RWPE2 (cell line): ENCODE data around the gene NTRK2.

ENCODE experiments used
- ATAC-seq: fragments of 200-7000 bp; cut with Tn5 transposase; 3 replicates; pipeline ENCODE4 v1.9.1; 2021; ENCODE audit warnings: low read depth
- DNase-seq: peaks from one replicate; pipeline ENCODE4 v3.0.0-alpha.2; 2020; ENCODE audit warnings: low spot score
- H3K27ac ChIP-seq: fragments of 450-650 bp; 2 replicates; pipeline ENCODE4 v1.5.1; 2017; ENCODE audit warnings: mild to moderate bottlenecking; ENCODE audit not compliant: poor library complexity, severe bottlenecking
- H3K27me3 ChIP-seq: fragments of 250-450 bp; sonication (Bioruptor Pico); 2 replicates; pipeline ENCODE4 v1.5.1; 2021; ENCODE audit warnings: mild to moderate bottlenecking, moderate library complexity; ENCODE audit not compliant: insufficient read depth, poor library complexity, severe bottlenecking
- H3K36me3 ChIP-seq: fragments of 250-450 bp; sonication (Bioruptor Pico); 2 replicates; pipeline ENCODE4 v1.5.1; 2020; ENCODE audit warnings: low read depth, mild to moderate bottlenecking, moderate library complexity
- H3K4me1 ChIP-seq: fragments of 250-450 bp; sonication (Bioruptor Pico); 2 replicates; pipeline ENCODE4 v1.5.1; 2021; ENCODE audit warnings: mild to moderate bottlenecking, moderate library complexity; ENCODE audit not compliant: insufficient read depth, poor library complexity, severe bottlenecking
- H3K4me3 ChIP-seq: fragments of 250-450 bp; sonication (Bioruptor Pico); 2 replicates; pipeline ENCODE4 v1.5.1; 2021; ENCODE audit warnings: mild to moderate bottlenecking, moderate library complexity; ENCODE audit not compliant: severe bottlenecking
- H3K9me3 ChIP-seq: fragments of 250-450 bp; sonication (Bioruptor Pico); 2 replicates; pipeline ENCODE4 v1.5.1; 2021; ENCODE audit warnings: mild to moderate bottlenecking, moderate library complexity; ENCODE audit not compliant: severe bottlenecking
- TF ChIP-seq, protein P1 (sequence below): fragments of 450-650 bp; IDR thresholded peaks from one replicate; pipeline ENCODE4 v1.5.1; 2017; ENCODE audit warnings: mild to moderate bottlenecking, moderate library complexity; ENCODE audit not compliant: poor library complexity, severe bottlenecking

Gene NTRK2

GRCh38 chr9:84903963-84904362 is 234.4 kb downstream of the NTRK2 start:
- no peaks in the 10 kb centered on the region for H3K36me3 ChIP-seq
- TF ChIP-seq, protein P1, sequence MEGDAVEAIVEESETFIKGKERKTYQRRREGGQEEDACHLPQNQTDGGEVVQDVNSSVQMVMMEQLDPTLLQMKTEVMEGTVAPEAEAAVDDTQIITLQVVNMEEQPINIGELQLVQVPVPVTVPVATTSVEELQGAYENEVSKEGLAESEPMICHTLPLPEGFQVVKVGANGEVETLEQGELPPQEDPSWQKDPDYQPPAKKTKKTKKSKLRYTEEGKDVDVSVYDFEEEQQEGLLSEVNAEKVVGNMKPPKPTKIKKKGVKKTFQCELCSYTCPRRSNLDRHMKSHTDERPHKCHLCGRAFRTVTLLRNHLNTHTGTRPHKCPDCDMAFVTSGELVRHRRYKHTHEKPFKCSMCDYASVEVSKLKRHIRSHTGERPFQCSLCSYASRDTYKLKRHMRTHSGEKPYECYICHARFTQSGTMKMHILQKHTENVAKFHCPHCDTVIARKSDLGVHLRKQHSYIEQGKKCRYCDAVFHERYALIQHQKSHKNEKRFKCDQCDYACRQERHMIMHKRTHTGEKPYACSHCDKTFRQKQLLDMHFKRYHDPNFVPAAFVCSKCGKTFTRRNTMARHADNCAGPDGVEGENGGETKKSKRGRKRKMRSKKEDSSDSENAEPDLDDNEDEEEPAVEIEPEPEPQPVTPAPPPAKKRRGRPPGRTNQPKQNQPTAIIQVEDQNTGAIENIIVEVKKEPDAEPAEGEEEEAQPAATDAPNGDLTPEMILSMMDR, result no peak
- ATAC-seq, result no peak
- no peaks in the 10 kb centered on the region for H3K4me1 ChIP-seq
- no peaks in the 10 kb centered on the region for H3K9me3 ChIP-seq
- H3K27me3 ChIP-seq, result no peaks in the 10 kb centered on the region
- no peak for DNase-seq
- H3K27ac ChIP-seq, result no peak overlapping the region
- no peak overlapping the region for H3K4me3 ChIP-seq

DNA sequence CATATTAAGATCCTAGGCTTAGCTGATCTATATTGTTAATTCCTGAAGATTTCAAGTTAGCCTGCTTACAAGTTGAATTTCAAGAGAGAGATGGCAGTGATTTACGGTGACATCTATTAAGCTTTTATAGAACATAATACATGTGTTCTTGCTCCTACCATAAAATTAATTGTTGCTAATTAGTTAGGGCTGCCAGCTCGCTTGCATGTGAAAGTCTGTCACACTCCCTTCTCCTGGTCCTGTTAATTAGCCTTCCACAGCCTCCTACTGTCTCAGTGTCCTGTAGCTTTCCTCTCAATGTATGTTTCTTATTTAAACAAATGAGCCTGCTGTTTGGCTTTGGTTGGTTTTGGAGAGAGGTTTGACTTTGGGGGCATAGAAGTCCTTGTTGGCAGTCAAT is 247.2 kb downstream of the NTRK2 start:
- Histone ChIP-seq H3K27ac (no peak overlapping the region), H3K27me3 (no peaks in the 10 kb centered on the region), H3K4me1 (no peaks in the 10 kb centered on the region), H3K9me3 (no peaks in the 10 kb centered on the region), H3K4me3 (no peak overlapping the region), H3K36me3 (no peaks in the 10 kb centered on the region)
- ATAC-seq, result no peak
- DNase-seq, result no peak
- TF ChIP-seq, protein P1, result no peak

DNA sequence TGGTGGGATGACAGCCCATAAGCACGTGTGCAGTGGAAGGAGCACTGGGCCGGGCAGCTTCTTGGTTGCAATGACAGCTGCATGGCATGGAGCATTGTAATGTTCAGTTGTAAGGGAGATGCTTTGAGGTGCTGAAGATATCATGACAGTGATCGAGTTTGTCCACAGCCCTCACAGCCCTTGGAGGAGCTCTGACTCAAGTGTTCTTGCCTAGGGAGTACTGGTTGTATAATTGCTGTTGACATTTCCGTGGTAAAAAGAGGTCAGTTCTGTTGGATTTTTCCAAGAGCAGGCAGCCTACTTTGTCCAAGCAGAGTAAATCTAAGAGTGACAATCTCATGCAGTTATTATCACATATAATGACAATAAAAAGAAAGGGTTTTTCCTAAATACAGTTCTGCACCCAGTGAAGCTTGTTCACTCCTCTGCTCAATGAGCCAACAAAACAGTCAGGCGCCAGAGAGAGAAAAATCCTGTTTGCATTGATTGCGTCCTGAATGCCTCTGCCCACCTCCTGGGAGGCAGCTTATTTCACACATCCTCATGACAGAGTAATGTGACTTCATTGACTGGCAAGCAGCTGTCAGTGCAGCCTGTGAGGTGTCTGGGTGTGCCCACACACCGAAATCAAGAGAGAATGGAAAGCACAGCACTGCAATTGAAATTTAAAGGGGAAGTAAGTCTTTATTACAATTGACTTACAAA is 248.0 kb downstream of the NTRK2 start:
- Histone ChIP-seq H3K27me3 (no peaks in the 10 kb centered on the region), H3K9me3 (no peaks in the 10 kb centered on the region), H3K36me3 (no peaks in the 10 kb centered on the region), H3K4me3 (no peak overlapping the region), H3K27ac (no peak overlapping the region), H3K4me1 (no peaks in the 10 kb centered on the region)
- DNase-seq (no peak), ATAC-seq (no peak)
- TF ChIP-seq, protein P1, result no peak

- no peaks in the 10 kb centered on the region for H3K27me3 ChIP-seq
- DNase-seq, result no peak
- TF ChIP-seq, protein P1, result no peak
- H3K9me3 ChIP-seq, result no peaks in the 10 kb centered on the region
- no peaks in the 10 kb centered on the region for H3K4me1 ChIP-seq
- no peaks in the 10 kb centered on the region for H3K36me3 ChIP-seq
- H3K27ac ChIP-seq, result no peak overlapping the region
- ATAC-seq, result no peak
- H3K4me3 ChIP-seq, result no peak overlapping the region
These were observed 249.9 kb downstream of the NTRK2 start for GRCh38 chr9:84919440-84919839.

DNA sequence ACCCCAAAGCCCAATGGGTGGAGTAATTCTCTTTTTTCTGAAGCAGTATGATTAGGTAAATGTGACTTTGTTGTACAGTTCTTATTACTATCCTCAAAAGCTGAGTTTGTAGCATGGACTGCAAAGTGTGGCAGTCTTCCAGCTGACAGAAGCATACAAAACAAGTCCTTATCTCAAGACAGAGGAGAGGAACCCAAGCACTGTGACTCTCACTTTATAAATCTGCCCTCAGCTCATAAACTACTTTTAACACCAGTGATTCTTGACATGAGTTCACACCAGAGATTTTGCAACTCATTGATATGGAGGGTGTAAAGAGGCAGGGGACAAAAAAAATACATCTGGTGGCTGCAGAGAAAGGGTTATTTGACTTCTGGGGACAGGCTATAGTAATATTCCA is 251.6 kb downstream of the NTRK2 start:
- Histone ChIP-seq H3K4me1 (no peaks in the 10 kb centered on the region), H3K36me3 (no peaks in the 10 kb centered on the region), H3K4me3 (no peak overlapping the region), H3K9me3 (no peaks in the 10 kb centered on the region), H3K27ac (no peak overlapping the region), H3K27me3 (no peaks in the 10 kb centered on the region)
- no peak for DNase-seq
- ATAC-seq, result no peak
- TF ChIP-seq, protein P1, result no peak
